Measurements from ENCODE around the gene TBX1. TPM values are rescaled to one million over a fixed set of nuclear protein-coding genes. Genes with fewer than 3 reads are reported as not detected.
A peak's percentile ranks its signal among the peaks of the same experiment; 100 is the strongest.

TBX1 gene
- total and polyA plus RNA-seq, 4 experiments from 2014 or later = not detected

- Mint-ChIP-seq H3K27me3 (no peaks in the 10 kb centered on the region), H3K9me3 (no peaks in the 10 kb centered on the region), H3K4me3 (no peak overlapping the region), H3K4me1 (peaks cover 0 to 10% (median under 1%) of the 10 kb centered on the region in 4 donors), H3K36me3 (peaks cover 11 to 15% of the 10 kb centered on the region in 2 donors), H3K27ac (peak overlapping the region in 2 of 7 donors; percentile 13 to 16)
- DNase-seq = no peak
- ChIA-PET POLR2A (ENCODE audit: partially characterized antibody) (interaction anchor here (1.0 to 1.5 kb wide), 2 partner anchors 13 to 44 kb away, joined by 3 to 4 read pairs; partner anchors contain the start of genes GNB1L and RTL10), CTCF (ENCODE audit: partially characterized antibody) (interaction anchor here (2.2 kb wide), 1 partner anchor 81 kb away, joined by 6 read pairs; no protein-coding TSS in a partner anchor)
- peaks cover 19% of the 10 kb centered on the region for H3K4me1 ChIP-seq (ENCODE audit: insufficient read depth, low read length)
- no peak overlapping the region for H3K27ac ChIP-seq (ENCODE audit: low read depth, low read length)
- H3K36me3 ChIP-seq (ENCODE audit: insufficient read depth, low read length) = peaks cover 2% of the 10 kb centered on the region
- intact Hi-C loops (cut with micrococcal nuclease) = no loop called here
- no peak overlapping the region for H3K4me3 ChIP-seq (ENCODE audit: low read length in 2 of 2)
- H3K27me3 ChIP-seq (ENCODE audit: insufficient read depth, low read length) = no peaks in the 10 kb centered on the region
- no peaks in the 10 kb centered on the region for H3K9me3 ChIP-seq (ENCODE audit: control insufficient read depth in 1 of 2, low read length in 2 of 2)
These were observed 50.6 kb downstream of the TBX1 start for GRCh38 chr22:19811211-19811621.

- Mint-ChIP-seq H3K4me1 (peaks cover 0 to 10% (median under 1%) of the 10 kb centered on the region in 4 donors), H3K27me3 (no peaks in the 10 kb centered on the region), H3K4me3 (no peak overlapping the region), H3K36me3 (peaks cover 11 to 16% of the 10 kb centered on the region in 2 donors), H3K9me3 (no peaks in the 10 kb centered on the region), H3K27ac (no peak overlapping the region)
- no peak for DNase-seq
- no peaks in the 10 kb centered on the region for H3K27me3 ChIP-seq (ENCODE audit: insufficient read depth, low read length)
- ChIA-PET POLR2A (ENCODE audit: partially characterized antibody) (interaction anchor here (1.5 kb wide), 1 partner anchor 43 kb away, joined by 4 read pairs; the partner anchor contains the start of genes GNB1L and RTL10), CTCF (ENCODE audit: partially characterized antibody) (interaction anchor here (2.2 kb wide), 1 partner anchor 82 kb away, joined by 6 read pairs; no protein-coding TSS in a partner anchor)
- intact Hi-C loops (cut with micrococcal nuclease) = no loop called here
- H3K36me3 ChIP-seq (ENCODE audit: insufficient read depth, low read length) = no peaks in the 10 kb centered on the region
- peaks cover 11% of the 10 kb centered on the region for H3K4me1 ChIP-seq (ENCODE audit: insufficient read depth, low read length)
- no peak overlapping the region for H3K4me3 ChIP-seq (ENCODE audit: low read length in 2 of 2)
- H3K9me3 ChIP-seq (ENCODE audit: control insufficient read depth in 1 of 2, low read length in 2 of 2) = no peaks in the 10 kb centered on the region
- no peak overlapping the region for H3K27ac ChIP-seq (ENCODE audit: low read depth, low read length)
These were observed 51.5 kb downstream of the TBX1 start for GRCh38 chr22:19811811-19812771.

DNA sequence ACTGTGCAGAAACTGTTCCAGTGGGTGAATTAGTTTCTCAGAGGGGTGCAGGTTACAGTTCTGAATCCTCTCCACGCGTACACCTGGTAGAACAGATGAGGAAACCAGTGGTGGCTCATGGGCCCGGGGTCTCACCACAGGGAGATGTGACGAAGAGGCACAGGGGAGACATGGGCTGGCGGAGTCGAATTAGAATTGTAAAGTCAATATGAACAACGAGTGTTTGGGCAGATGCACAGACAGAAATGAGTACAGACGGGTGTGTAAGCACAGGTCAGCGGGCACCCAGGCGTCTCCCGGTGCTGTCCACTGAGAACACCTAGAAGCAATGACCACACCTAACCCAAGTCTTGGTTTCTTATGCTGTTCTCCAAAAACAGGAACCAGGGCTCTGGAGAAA, 52.3 kb downstream of the TBX1 start:
- no peaks in the 10 kb centered on the region for H3K27me3 ChIP-seq (ENCODE audit: insufficient read depth, low read length)
- H3K36me3 Mint-ChIP-seq = peaks cover 8 to 16% of the 10 kb centered on the region in 2 donors
- no peaks in the 10 kb centered on the region for H3K9me3 ChIP-seq (ENCODE audit: control insufficient read depth in 1 of 2, low read length in 2 of 2)
- no peaks in the 10 kb centered on the region for H3K9me3 Mint-ChIP-seq
- peak overlapping the region in 1 of 7 donors; percentile 72 for H3K27ac Mint-ChIP-seq
- H3K36me3 ChIP-seq (ENCODE audit: insufficient read depth, low read length) = no peaks in the 10 kb centered on the region
- H3K4me1 Mint-ChIP-seq = peaks cover 0 to 10% (median under 1%) of the 10 kb centered on the region in 4 donors
- H3K4me3 ChIP-seq (ENCODE audit: low read length in 2 of 2) = no peak overlapping the region
- intact Hi-C loops (cut with micrococcal nuclease) = no loop called here
- H3K4me3 Mint-ChIP-seq = no peak overlapping the region
- POLR2A ChIA-PET (ENCODE audit: partially characterized antibody) = no interaction called here
- H3K4me1 ChIP-seq (ENCODE audit: insufficient read depth, low read length) = peaks cover 6% of the 10 kb centered on the region
- CTCF ChIA-PET (ENCODE audit: partially characterized antibody) = no interaction called here
- no peak for DNase-seq
- no peak overlapping the region for H3K27ac ChIP-seq (ENCODE audit: low read depth, low read length)
- no peaks in the 10 kb centered on the region for H3K27me3 Mint-ChIP-seq

GRCh38 chr22:19814428-19814827, 53.9 kb downstream of the TBX1 start:
- Histone ChIP-seq H3K27ac (ENCODE audit: low read depth, low read length) (no peak overlapping the region), H3K4me3 (ENCODE audit: low read length in 2 of 2) (no peak overlapping the region), H3K36me3 (ENCODE audit: insufficient read depth, low read length) (no peaks in the 10 kb centered on the region), H3K4me1 (ENCODE audit: insufficient read depth, low read length) (peaks cover 6% of the 10 kb centered on the region), H3K9me3 (ENCODE audit: control insufficient read depth in 1 of 2, low read length in 2 of 2) (no peaks in the 10 kb centered on the region), H3K27me3 (ENCODE audit: insufficient read depth, low read length) (no peaks in the 10 kb centered on the region)
- Mint-ChIP-seq H3K9me3 (no peaks in the 10 kb centered on the region), H3K27ac (no peak overlapping the region), H3K27me3 (no peaks in the 10 kb centered on the region), H3K36me3 (peaks cover 8 to 16% of the 10 kb centered on the region in 2 donors), H3K4me3 (no peak overlapping the region), H3K4me1 (peaks cover 0 to 10% (median under 1%) of the 10 kb centered on the region in 4 donors)
- POLR2A ChIA-PET (ENCODE audit: partially characterized antibody) = no interaction called here
- DNase-seq = no peak
- CTCF ChIA-PET (ENCODE audit: partially characterized antibody) = interaction anchor here (1.1 kb wide), 1 partner anchor 84 kb away, joined by 3 read pairs; no protein-coding TSS in a partner anchor
- intact Hi-C loops (cut with micrococcal nuclease) = no loop called here

- peaks cover 10 to 16% of the 10 kb centered on the region in 2 donors for H3K36me3 Mint-ChIP-seq
- no peaks in the 10 kb centered on the region for H3K9me3 Mint-ChIP-seq
- ChIA-PET CTCF (ENCODE audit: partially characterized antibody) (interaction anchor here (1.1 kb wide), 1 partner anchor 85 kb away, joined by 3 read pairs; no protein-coding TSS in a partner anchor), POLR2A (ENCODE audit: partially characterized antibody) (no interaction called here)
- Histone ChIP-seq H3K4me3 (ENCODE audit: low read length in 2 of 2) (no peak overlapping the region), H3K36me3 (ENCODE audit: insufficient read depth, low read length) (peaks cover 3% of the 10 kb centered on the region), H3K9me3 (ENCODE audit: control insufficient read depth in 1 of 2, low read length in 2 of 2) (no peaks in the 10 kb centered on the region), H3K27ac (ENCODE audit: low read depth, low read length) (no peak overlapping the region), H3K27me3 (ENCODE audit: insufficient read depth, low read length) (no peaks in the 10 kb centered on the region), H3K4me1 (ENCODE audit: insufficient read depth, low read length) (peaks cover 6% of the 10 kb centered on the region)
- no peak overlapping the region for H3K4me3 Mint-ChIP-seq
- H3K4me1 Mint-ChIP-seq = peaks cover 0 to 10% (median under 1%) of the 10 kb centered on the region in 4 donors
- intact Hi-C loops (cut with micrococcal nuclease) = no loop called here
- no peak for DNase-seq
- H3K27ac Mint-ChIP-seq = no peak overlapping the region
- no peaks in the 10 kb centered on the region for H3K27me3 Mint-ChIP-seq
These were observed 54.7 kb downstream of the TBX1 start for GRCh38 chr22:19815093-19815822.

GRCh38 chr22:19815823-19816290, 55.3 kb downstream of the TBX1 start:
- no peaks in the 10 kb centered on the region for H3K27me3 ChIP-seq (ENCODE audit: insufficient read depth, low read length)
- Mint-ChIP-seq H3K27me3 (no peaks in the 10 kb centered on the region), H3K4me3 (no peak overlapping the region), H3K27ac (peak overlapping the region in 1 of 7 donors; percentile 25), H3K4me1 (peaks cover 0 to 10% (median under 1%) of the 10 kb centered on the region in 4 donors), H3K9me3 (no peaks in the 10 kb centered on the region), H3K36me3 (peaks cover 8 to 16% of the 10 kb centered on the region in 2 donors)
- DNase-seq = no peak
- H3K4me3 ChIP-seq (ENCODE audit: low read length in 2 of 2) = no peak overlapping the region
- H3K4me1 ChIP-seq (ENCODE audit: insufficient read depth, low read length) = peaks cover under 1% of the 10 kb centered on the region
- peaks cover 3% of the 10 kb centered on the region for H3K36me3 ChIP-seq (ENCODE audit: insufficient read depth, low read length)
- intact Hi-C loops (cut with micrococcal nuclease) = no loop called here
- POLR2A ChIA-PET (ENCODE audit: partially characterized antibody) = no interaction called here
- CTCF ChIA-PET (ENCODE audit: partially characterized antibody) = no interaction called here
- H3K9me3 ChIP-seq (ENCODE audit: control insufficient read depth in 1 of 2, low read length in 2 of 2) = no peaks in the 10 kb centered on the region
- H3K27ac ChIP-seq (ENCODE audit: low read depth, low read length) = no peak overlapping the region

Data from CD4-positive, alpha-beta memory T cell (primary cell).